A673 (cell line): ENCODE results near the gene OR6A2.

Source experiments
- CTCF ChIP-seq: fragments of 300-800, 200-600 bp; sonication (generic); conservative IDR thresholded peaks from 2 replicates; pipeline ENCODE4 v1.5.1; 2017; ENCODE audit warnings: low read depth, mild to moderate bottlenecking, antibody characterized with exemption, low read length, moderate library complexity, mixed read lengths
- EZH2 ChIP-seq: fragments of 200-600 bp; sonication (generic); IDR thresholded peaks from 2 replicates; pipeline ENCODE4 v1.6.1; 2017; ENCODE audit warnings: borderline replicate concordance, low read depth, mild to moderate bottlenecking, mixed read lengths, antibody characterized with exemption, low read length; ENCODE audit not compliant: poor library complexity, severe bottlenecking

GRCh38 chr11:6841694-6842093 lies 42.2 kb upstream of the OR6A2 start:
- TF ChIP-seq CTCF (no peak), EZH2 (no peak)
